Esophagus muscularis mucosa (tissue), 4 donors: ENCODE results near the gene CAMK2A. TPM values are rescaled to one million over a fixed set of nuclear protein-coding genes. Genes with fewer than 3 reads are reported as not detected.

ENCODE experiments used
- DNase-seq: peaks from one replicate; pipeline ENCODE4 v3.0.0-alpha.2; 2017; ENCODE audit errors: extremely low spot score
- H3K27ac ChIP-seq, 4 donors: fragments of 200-600 bp; sonication (generic); replicated peaks in 1 of 4; 1 replicate in 3 of 4; 2 replicates in 1 of 4; pipeline ENCODE4 v1.5.1; 2016 to 2019; ENCODE audit warnings: mild to moderate bottlenecking in 1 of 4
- H3K27me3 ChIP-seq, 4 donors: fragments of 200-600 bp; sonication (generic); one replicate each; pipeline versions ENCODE4 v1.5.1 to v1.6.0; 2016 to 2019
- H3K36me3 ChIP-seq, 4 donors: fragments of 200-600 bp; sonication (generic); one replicate each; pipeline ENCODE4 v1.5.1; 2016 to 2019
- H3K4me1 ChIP-seq, 4 donors: fragments of 200-600 bp; sonication (generic); one replicate each; pipeline ENCODE4 v1.5.1; 2016 to 2019
- H3K4me3 ChIP-seq, 4 donors: fragments of 200-600 bp; sonication (generic); 1 replicate in 2 of 4; 2 replicates in 2 of 4; pipeline ENCODE4 v1.5.1; 2016 to 2019; ENCODE audit warnings: mild to moderate bottlenecking in 4 of 4, moderate library complexity in 1 of 4
- H3K9me3 ChIP-seq, 4 donors: fragments of 200-600 bp; sonication (generic); 1 replicate in 3 of 4; 2 replicates in 1 of 4; pipeline ENCODE4 v1.5.1; 2016 to 2019
- EP300 ChIP-seq: sonication (generic); formaldehyde crosslinking; IDR thresholded peaks from one replicate; pipeline ENCODE4 v1.6.1; 2017; ENCODE audit warnings: antibody characterized with exemption
- POLR2A ChIP-seq: fragments of 450-650 bp; IDR thresholded peaks from one replicate; pipeline ENCODE4 v1.6.1; 2017; ENCODE audit warnings: antibody characterized with exemption, moderate library complexity, mild to moderate bottlenecking, low read depth
- POLR2AphosphoS5 ChIP-seq, 2 donors: sonication (generic); formaldehyde crosslinking; IDR thresholded peaks; one replicate each; pipeline ENCODE4 v1.6.1; 2017; ENCODE audit warnings: antibody characterized with exemption in 2 of 2
- WGBS: methylation state at CpG from one replicate; pipeline ENCODE4 v1.1.5; 2018; 5-methylcytosine and 5-hydroxymethylcytosine counted together
- intact Hi-C: fragments of 100-400 bp; cut with DNase I; formaldehyde crosslinking; loops from one replicate; pipeline ENCODE4 v1.15.1; 2023
- total RNA-seq, 4 donors: library from RNA; depleted of rRNA; stranded (reverse); fragments of >200 nt; gene quantifications; one replicate each; pipeline versions ENCODE4 v1.1.0 to v1.2.1, GENCODE V29; 2016
- TF ChIP-seq, protein P1 (sequence below), 3 experiments: fragments of 200-600 bp in 2 of 3; fragments of 450-650 bp in 1 of 3; sonication (generic) in 2 of 3; IDR thresholded peaks; one replicate each; pipeline ENCODE4 v1.5.1; 2017 to 2019; ENCODE audit warnings: antibody characterized with exemption in 3 of 3, mild to moderate bottlenecking in 2 of 3, moderate library complexity in 1 of 3

The CAMK2A gene
- total RNA-seq, 4 donors from 2014 or later, result 2.5 to 8.0 (median 3.8) TPM

GRCh38 chr5:150318613-150319483 is 29.3 kb upstream of the CAMK2A start:
- H3K27me3 ChIP-seq, result no peaks in the 10 kb centered on the region
- H3K4me3 ChIP-seq, result no peak overlapping the region
- peaks cover 2 to 27% (median 19%) of the 10 kb centered on the region in 4 donors for H3K4me1 ChIP-seq
- DNase-seq, result no peak
- H3K27ac ChIP-seq, result no peak overlapping the region
- TF ChIP-seq POLR2AphosphoS5 (IDR thresholded peaks at IDR 0.05), result no peak
- no peak for TF ChIP-seq POLR2A
- TF ChIP-seq EP300, result no peak
- TF ChIP-seq, protein P1, sequence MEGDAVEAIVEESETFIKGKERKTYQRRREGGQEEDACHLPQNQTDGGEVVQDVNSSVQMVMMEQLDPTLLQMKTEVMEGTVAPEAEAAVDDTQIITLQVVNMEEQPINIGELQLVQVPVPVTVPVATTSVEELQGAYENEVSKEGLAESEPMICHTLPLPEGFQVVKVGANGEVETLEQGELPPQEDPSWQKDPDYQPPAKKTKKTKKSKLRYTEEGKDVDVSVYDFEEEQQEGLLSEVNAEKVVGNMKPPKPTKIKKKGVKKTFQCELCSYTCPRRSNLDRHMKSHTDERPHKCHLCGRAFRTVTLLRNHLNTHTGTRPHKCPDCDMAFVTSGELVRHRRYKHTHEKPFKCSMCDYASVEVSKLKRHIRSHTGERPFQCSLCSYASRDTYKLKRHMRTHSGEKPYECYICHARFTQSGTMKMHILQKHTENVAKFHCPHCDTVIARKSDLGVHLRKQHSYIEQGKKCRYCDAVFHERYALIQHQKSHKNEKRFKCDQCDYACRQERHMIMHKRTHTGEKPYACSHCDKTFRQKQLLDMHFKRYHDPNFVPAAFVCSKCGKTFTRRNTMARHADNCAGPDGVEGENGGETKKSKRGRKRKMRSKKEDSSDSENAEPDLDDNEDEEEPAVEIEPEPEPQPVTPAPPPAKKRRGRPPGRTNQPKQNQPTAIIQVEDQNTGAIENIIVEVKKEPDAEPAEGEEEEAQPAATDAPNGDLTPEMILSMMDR (IDR thresholded peaks at IDR 0.05), result no peak
- H3K36me3 ChIP-seq, result no peaks in the 10 kb centered on the region
- intact Hi-C loops, result no loop called here
- WGBS, result 81% methylated on average over 6 of the region's 9 CpGs
- H3K9me3 ChIP-seq, result no peaks in the 10 kb centered on the region

DNA sequence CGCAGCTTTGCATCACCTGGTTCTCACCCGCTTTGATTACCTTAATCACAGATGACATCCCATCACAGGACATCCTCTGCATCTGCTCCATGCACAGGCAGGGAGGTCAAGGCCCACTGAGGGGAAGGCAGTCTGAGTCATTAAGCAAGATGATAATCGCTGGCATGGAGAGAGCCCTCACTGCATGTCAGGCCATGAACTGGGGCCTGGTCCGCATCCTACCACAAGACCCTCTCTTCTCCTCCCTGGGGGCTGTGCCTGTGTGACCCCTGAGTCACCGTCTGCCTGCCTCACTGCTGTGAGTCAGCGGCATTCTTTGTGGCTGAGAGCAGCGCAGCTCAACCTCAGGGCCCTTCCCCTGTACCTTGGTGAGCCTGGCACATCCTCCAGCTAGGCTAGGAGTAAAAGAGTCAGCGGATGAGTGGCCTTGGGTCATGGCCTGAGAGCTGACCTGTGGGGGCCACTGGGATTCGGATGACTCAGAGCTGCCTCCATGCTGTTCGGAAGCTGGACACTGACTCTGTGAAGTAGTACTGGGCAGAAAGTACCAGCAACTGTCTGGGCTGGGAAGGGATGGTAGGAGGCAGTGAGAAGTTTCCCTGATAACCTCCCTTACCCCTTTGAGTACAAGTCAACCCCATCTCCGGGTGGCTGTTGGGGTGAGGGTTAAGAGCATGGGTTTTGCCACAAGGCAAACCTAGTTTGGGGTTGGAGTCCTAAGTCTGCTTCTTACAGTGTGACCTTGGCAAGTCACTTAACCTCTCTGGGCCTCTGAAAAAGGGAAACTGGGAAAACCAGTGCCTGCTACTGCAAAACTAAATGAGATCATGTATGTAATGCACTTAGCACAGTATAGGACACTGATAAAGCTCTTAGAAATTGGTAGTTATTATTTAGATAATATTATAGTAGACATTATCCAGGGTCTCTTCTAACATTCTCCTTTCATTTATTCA is 27.8 kb upstream of the CAMK2A start:
- H3K27me3 ChIP-seq, result no peaks in the 10 kb centered on the region
- intact Hi-C loops, result no loop called here
- TF ChIP-seq, protein P1 (IDR thresholded peaks at IDR 0.05), result no peak
- TF ChIP-seq EP300 (no peak), POLR2AphosphoS5 (IDR thresholded peaks at IDR 0.05) (no peak)
- DNase-seq, result no peak
- peak overlapping the region in 1 of 4 donors; percentile 23 for H3K27ac ChIP-seq
- no peak overlapping the region for H3K4me3 ChIP-seq
- H3K4me1 ChIP-seq, result peaks cover 2 to 32% (median 24%) of the 10 kb centered on the region in 4 donors
- 74% methylated on average over 9 of the region's 11 CpGs for WGBS
- no peaks in the 10 kb centered on the region for H3K36me3 ChIP-seq
- no peaks in the 10 kb centered on the region for H3K9me3 ChIP-seq

GRCh38 chr5:150316320-150316719 is 26.7 kb upstream of the CAMK2A start:
- Histone ChIP-seq H3K4me3 (no peak overlapping the region), H3K4me1 (peaks cover 2 to 32% (median 24%) of the 10 kb centered on the region in 4 donors), H3K27ac (no peak overlapping the region), H3K36me3 (no peaks in the 10 kb centered on the region), H3K9me3 (no peaks in the 10 kb centered on the region), H3K27me3 (no peaks in the 10 kb centered on the region)
- intact Hi-C loops, result no loop called here
- 91% methylated on average over 3 of the region's 3 CpGs for WGBS
- DNase-seq, result no peak
- TF ChIP-seq EP300, result no peak
- no peak for TF ChIP-seq POLR2A
- TF ChIP-seq, protein P1 (IDR thresholded peaks at IDR 0.05), result no peak
- TF ChIP-seq POLR2AphosphoS5 (IDR thresholded peaks at IDR 0.05), result no peak

DNA sequence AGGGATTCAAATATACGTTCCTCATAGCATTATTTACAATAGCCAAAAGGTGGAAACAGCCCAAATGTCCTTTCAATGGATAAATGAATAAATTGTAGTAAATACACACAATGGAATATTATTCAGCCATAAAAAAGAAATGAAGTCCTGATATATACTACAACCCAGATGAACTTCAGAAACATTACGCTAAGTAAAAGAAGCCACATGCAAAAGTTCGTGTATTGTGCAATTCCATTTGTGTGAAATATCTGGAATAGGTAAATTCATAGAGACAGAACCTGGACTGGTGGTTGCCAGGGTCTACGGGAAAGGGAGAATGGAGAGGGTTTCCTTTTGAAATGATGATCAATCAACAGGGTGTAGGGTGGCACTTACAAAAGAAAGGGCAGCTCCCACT is 25.7 kb upstream of the CAMK2A start:
- TF ChIP-seq EP300 (no peak), POLR2AphosphoS5 (IDR thresholded peaks at IDR 0.05) (no peak), POLR2A (no peak)
- TF ChIP-seq, protein P1 (IDR thresholded peaks at IDR 0.05), result no peak
- intact Hi-C loops, result no loop called here
- Histone ChIP-seq H3K36me3 (no peaks in the 10 kb centered on the region), H3K9me3 (no peaks in the 10 kb centered on the region), H3K27ac (no peak overlapping the region), H3K4me1 (peaks cover 0 to 27% (median 18%) of the 10 kb centered on the region in 4 donors), H3K4me3 (no peak overlapping the region), H3K27me3 (no peaks in the 10 kb centered on the region)
- WGBS, result 95% methylated on average over 4 of the region's 4 CpGs
- DNase-seq, result no peak
